ENCODE data around the gene VTCN1. TPM values are rescaled to one million over a fixed set of nuclear protein-coding genes. Genes with fewer than 3 reads are reported as not detected.

VTCN1 gene
- total RNA-seq, 6 experiments from 2014 or later: 0.28 to 0.89 (median 0.39) TPM; not detected in 1

DNA sequence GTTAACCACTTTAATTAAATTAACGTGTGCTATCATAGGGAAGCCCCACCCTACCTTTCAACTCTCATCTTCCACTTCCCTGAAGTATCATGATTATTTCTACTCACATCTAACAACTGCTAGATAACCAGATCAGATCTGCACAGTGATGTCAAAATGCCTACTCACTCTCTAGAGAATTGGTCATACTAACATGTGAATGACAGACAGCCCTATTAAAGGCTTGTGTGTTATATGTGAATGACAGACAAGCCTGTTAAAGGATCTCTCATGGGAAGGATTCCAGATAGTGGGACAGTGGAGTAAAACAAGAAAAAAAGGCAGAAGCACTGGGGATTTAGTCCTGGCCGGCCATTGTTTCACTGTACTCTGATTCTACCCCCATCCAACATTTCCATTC lies 12.6 kb downstream of the VTCN1 start:
- Histone ChIP-seq H3K27ac (no peak overlapping the region), H3K9me3 (no peaks in the 10 kb centered on the region), H3K4me1 (no peaks in the 10 kb centered on the region), H3K4me3 (no peak overlapping the region), H3K36me3 (no peaks in the 10 kb centered on the region), H3K27me3 (no peaks in the 10 kb centered on the region)
- ATAC-seq (no peak), DNase-seq (no peak)
- no peak for TF ChIP-seq POLR2A (IDR thresholded peaks at IDR 0.05)
- TF ChIP-seq, protein P1, sequence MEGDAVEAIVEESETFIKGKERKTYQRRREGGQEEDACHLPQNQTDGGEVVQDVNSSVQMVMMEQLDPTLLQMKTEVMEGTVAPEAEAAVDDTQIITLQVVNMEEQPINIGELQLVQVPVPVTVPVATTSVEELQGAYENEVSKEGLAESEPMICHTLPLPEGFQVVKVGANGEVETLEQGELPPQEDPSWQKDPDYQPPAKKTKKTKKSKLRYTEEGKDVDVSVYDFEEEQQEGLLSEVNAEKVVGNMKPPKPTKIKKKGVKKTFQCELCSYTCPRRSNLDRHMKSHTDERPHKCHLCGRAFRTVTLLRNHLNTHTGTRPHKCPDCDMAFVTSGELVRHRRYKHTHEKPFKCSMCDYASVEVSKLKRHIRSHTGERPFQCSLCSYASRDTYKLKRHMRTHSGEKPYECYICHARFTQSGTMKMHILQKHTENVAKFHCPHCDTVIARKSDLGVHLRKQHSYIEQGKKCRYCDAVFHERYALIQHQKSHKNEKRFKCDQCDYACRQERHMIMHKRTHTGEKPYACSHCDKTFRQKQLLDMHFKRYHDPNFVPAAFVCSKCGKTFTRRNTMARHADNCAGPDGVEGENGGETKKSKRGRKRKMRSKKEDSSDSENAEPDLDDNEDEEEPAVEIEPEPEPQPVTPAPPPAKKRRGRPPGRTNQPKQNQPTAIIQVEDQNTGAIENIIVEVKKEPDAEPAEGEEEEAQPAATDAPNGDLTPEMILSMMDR (IDR thresholded peaks at IDR 0.05): no peak
- intact Hi-C loops (cut with DNase I): no loop called here
- WGBS (ENCODE audit: insufficient coverage, low coverage, low lambda C conversion rate, missing lambda C conversion rate): 54% methylated on average over 2 of the region's 2 CpGs

DNA sequence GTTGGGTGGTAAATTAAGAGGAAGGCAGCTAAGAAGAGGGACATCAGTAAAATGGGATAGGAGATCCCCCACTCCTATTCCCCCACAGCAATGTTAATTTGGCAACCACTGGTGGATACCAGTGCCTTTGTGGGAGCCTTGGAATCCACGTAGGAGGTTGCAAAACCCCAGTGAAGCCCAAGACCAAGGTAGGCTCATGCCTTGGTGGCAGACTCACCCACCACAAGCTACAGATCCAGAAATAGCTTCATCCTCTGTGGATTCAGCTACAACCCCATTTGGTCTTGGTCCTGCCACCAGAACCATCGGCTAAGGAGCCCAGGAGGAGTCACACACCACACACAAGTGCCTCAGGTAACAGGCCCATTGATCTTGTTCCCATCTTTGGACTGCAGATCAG lies 21.0 kb downstream of the VTCN1 start:
- intact Hi-C loops (cut with DNase I): no loop called here
- ATAC-seq (no peak), DNase-seq (no peak)
- Histone ChIP-seq H3K9me3 (no peaks in the 10 kb centered on the region), H3K4me1 (no peaks in the 10 kb centered on the region), H3K27me3 (no peaks in the 10 kb centered on the region), H3K27ac (no peak overlapping the region), H3K4me3 (no peak overlapping the region), H3K36me3 (no peaks in the 10 kb centered on the region)
- WGBS (ENCODE audit: insufficient coverage, low coverage, low lambda C conversion rate, missing lambda C conversion rate): no CpG with 5 or more reads among the region's 2 CpGs
- no peak for TF ChIP-seq POLR2A (IDR thresholded peaks at IDR 0.05)
- TF ChIP-seq, protein P1 (IDR thresholded peaks at IDR 0.05): no peak

DNA sequence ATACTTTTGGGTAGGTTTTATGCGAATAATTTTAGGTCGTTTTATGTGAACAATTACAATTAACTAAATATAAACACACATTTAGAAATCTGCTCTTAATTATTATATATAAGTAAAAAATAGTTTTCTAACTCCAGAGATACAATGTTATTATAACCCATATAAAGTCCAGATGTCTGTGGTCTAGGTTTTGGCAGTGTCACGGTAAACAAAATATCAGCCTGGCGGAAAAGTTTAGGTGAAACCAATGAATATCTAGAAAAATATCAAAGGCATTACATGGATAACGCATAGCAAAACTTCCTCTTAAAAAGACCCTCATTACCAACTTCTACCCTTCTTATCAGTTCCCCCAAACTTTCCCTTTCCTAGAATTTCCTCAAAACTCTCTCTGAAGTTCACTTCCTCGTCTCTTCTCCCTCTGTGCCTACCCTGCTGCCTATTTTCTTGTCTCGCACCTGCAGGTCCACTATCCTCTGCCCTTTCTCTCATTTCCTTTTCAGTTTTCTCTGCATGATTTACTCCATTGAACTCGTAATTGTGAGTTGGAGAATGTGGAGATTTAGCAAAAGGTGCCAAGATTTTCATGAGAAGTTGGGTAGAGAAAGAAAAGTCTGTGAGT lies 21.8 kb downstream of the VTCN1 start:
- DNase-seq (no peak), ATAC-seq (no peak)
- no peaks in the 10 kb centered on the region for H3K4me1 ChIP-seq
- H3K36me3 ChIP-seq: no peaks in the 10 kb centered on the region
- 51% methylated on average over 8 of the region's 8 CpGs for WGBS (ENCODE audit: insufficient coverage, low coverage, low lambda C conversion rate, missing lambda C conversion rate)
- intact Hi-C loops (cut with DNase I): no loop called here
- no peak overlapping the region for H3K4me3 ChIP-seq
- H3K27ac ChIP-seq: no peak overlapping the region
- H3K27me3 ChIP-seq: no peaks in the 10 kb centered on the region
- TF ChIP-seq, protein P1 (IDR thresholded peaks at IDR 0.05): no peak
- no peak for TF ChIP-seq POLR2A (IDR thresholded peaks at IDR 0.05)
- no peaks in the 10 kb centered on the region for H3K9me3 ChIP-seq

DNA sequence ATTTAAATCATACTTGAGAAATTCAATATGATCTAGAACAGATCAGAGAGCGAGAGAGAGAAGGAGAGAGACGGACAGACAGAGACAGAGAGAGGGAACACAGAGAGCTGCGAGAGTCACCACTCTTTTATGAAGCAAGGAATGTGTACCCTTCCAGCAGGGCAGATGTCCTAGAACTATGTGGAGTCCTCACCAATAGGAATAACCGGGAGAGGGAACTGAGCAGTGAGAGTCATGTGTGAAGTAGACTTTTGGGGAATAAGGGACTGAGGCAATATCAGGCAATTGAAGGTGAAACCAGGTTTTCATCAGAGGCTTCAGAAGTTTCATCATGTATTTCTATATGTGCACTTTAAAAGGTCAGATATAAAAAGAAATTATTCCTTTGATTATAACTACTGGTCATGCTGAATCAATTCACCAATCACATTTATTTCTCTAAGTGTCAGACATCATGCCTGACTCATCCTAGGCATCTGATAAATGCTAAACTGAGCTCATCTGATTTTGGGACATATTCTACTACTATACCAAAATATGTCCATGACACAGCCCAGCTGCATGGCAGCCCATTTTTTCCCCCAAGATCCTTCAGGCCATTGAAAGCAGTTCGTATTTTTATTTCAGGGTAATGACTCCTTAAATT lies 22.4 kb downstream of the VTCN1 start:
- 54% methylated on average over 5 of the region's 5 CpGs for WGBS (ENCODE audit: insufficient coverage, low coverage, low lambda C conversion rate, missing lambda C conversion rate)
- H3K36me3 ChIP-seq: no peaks in the 10 kb centered on the region
- no peaks in the 10 kb centered on the region for H3K27me3 ChIP-seq
- intact Hi-C loops (cut with DNase I): no loop called here
- H3K27ac ChIP-seq: no peak overlapping the region
- H3K4me3 ChIP-seq: no peak overlapping the region
- no peaks in the 10 kb centered on the region for H3K9me3 ChIP-seq
- no peak for ATAC-seq
- no peak for TF ChIP-seq POLR2A (IDR thresholded peaks at IDR 0.05)
- TF ChIP-seq, protein P1 (IDR thresholded peaks at IDR 0.05): no peak
- no peak for DNase-seq
- H3K4me1 ChIP-seq: no peaks in the 10 kb centered on the region
